MM.1S (cell line): Measurements from ENCODE around the gene CCDC43.

Experiments
- CTCF ChIP-seq: fragments of 300-600 bp; sonication (generic); IDR thresholded peaks from 2 replicates; pipeline ENCODE4 v1.5.1; 2016; ENCODE audit warnings: antibody characterized with exemption, low read length, mixed read lengths
- EZH2 ChIP-seq: fragments of 300-600 bp; sonication (generic); optimal IDR thresholded peaks from 2 replicates; pipeline ENCODE3; 2017; ENCODE audit warnings: low read depth, mild to moderate bottlenecking, antibody characterized with exemption, low read length, mixed read lengths

- TF ChIP-seq CTCF (no peak), EZH2 (no peak)
Measured at GRCh38 chr17:44652727-44653126, 36.8 kb downstream of the CCDC43 start.
